LNCAP (cell line): ENCODE measurements around the gene ETF1.

Source experiments
- CTCF ChIP-seq: fragments of 450-650 bp; IDR thresholded peaks from 2 replicates; pipeline ENCODE4 v1.5.1; 2017; ENCODE audit warnings: mild to moderate bottlenecking

ETF1 gene

GRCh38 chr5:138536665-138537315 is 6.2 kb downstream of the ETF1 start:
- peak; percentile 25; the same call in 1 of the 2 replicates for TF ChIP-seq CTCF

DNA sequence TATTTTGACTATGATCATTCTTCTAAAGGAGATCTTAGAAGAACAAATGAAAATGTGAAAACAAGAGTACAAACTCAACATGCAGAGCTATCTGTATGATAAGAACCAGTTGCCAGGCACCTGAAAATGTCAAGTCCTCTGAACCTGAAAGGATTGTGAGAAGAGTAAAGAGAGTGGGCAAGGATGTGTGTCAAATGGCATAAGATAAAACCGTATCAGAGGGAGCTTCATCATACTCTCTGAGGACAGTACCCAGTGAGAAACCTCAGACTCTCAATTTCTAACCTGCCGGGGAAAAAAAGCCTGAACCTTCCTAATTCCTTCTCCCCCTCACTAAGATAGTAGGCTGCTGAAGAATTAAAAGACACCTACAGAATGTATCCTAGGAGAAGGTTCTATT is 6.8 kb downstream of the ETF1 start:
- TF ChIP-seq CTCF: no peak

- no peak for TF ChIP-seq CTCF
These were observed 8.8 kb downstream of the ETF1 start for GRCh38 chr5:138533973-138534941.

DNA sequence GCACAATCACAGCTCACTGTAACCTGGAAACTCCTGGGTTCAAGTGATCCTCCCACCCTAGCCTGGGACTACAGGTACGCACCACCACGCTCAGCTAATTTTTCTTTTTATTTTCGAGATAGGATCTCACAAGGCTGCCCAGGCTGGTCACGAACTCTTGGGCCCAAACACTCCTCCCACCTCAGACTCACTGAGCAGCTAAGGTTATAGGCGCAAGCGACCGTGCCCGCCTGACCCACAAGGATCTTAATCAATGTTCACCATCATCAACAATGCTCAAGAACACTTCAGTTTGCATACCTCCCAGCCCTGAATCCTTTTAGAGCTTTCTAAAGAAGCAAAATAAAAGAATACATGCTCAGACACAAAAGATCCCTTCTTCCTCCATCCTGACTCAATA is 13.2 kb downstream of the ETF1 start:
- TF ChIP-seq CTCF: no peak

DNA sequence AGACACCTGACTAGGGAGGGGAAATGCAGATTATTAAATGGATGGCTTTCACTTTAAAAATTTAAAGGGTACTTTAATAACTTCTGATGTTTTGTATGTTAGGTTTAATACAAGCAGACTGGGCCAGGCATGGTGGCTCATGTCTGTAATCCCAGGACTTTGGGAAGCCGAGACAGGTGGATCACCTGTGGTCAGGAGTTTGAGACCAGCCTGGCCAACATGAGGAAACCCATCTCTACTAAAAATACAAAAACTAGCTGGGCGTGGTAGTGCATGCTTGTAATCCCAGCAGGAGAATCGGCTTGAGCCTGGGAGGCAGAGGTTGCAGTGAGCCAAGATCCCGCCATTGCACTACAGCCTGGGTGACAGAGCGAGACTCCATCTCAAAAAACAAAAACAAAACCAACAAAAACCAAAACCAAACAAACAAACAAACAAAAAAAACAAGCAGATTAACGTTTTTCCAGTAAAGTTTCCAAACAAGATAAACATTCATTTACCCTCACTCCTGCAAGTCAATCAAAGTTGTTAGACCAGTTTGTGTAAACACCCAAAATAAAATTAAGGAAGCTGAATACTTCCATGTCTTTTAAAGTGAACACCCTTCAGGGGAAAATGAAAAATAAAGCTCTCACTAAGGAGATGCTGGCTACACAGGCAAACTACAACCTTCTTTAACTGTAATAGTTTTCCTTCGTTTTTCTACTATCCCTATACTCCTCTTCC is 14.1 kb downstream of the ETF1 start:
- no peak for TF ChIP-seq CTCF

DNA sequence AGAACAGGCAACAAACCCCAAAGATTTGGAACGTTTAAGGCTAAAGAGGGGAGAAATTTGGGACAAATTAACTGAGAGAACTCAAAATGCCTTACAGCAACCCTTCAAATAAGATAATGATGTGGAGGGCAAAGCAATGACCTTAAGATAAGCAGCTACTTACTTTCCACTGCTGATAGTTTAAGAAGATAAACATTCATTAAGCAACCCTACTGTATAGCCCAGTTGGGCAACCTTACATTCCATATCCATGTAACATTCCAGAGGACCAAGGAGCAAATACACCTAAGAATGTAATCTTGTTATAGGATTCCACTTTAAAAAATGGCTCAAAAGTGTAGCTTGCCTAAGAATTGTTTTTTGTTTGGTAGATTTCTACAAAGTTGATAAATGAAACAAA is 14.8 kb downstream of the ETF1 start:
- no peak for TF ChIP-seq CTCF

GRCh38 chr5:138527170-138527569 is 15.9 kb downstream of the ETF1 start:
- TF ChIP-seq CTCF: peak; percentile 40
